ENCODE measurements around the gene UFD1. TPM values are rescaled to one million over a fixed set of nuclear protein-coding genes. Genes with fewer than 3 reads are reported as not detected.

Gene UFD1
- total and polyA plus RNA-seq, 2 of the 4 experiments (the other 2 are of a cell fraction): 149 to 152 TPM

GRCh38 chr22:19518635-19519034, 39.6 kb upstream of the UFD1 start:
- dilution Hi-C loops (cut with HindIII; ENCODE audit: low sequenced_read_pairs, unreplicated experiment) (no loop called here), in situ Hi-C loops (cut with MboI; ENCODE audit: low sequenced_read_pairs) (no loop called here), intact Hi-C loops (cut with micrococcal nuclease) (no loop called here)
- Histone ChIP-seq H2BK120ac (ENCODE audit: low read depth, low read length) (no peak overlapping the region), H3K27me3 (ENCODE audit: control insufficient read depth, insufficient read depth, low read length) (peaks cover 8% of the 10 kb centered on the region; the same call in 1 of the 2 replicates), H3K56ac (ENCODE audit: extremely low read depth, insufficient read depth, low read length) (no peak overlapping the region), H4K5ac (ENCODE audit: low read depth, low read length) (no peak overlapping the region), H3K4ac (ENCODE audit: low read depth, low read length) (no peak overlapping the region), H2AK5ac (ENCODE audit: low read depth, low read length) (no peak overlapping the region), H3K4me1 (ENCODE audit: control insufficient read depth, insufficient read depth, low read length) (no peaks in the 10 kb centered on the region; the same call in 1 of the 2 replicates), H3K14ac (replicated peaks; ENCODE audit: low read depth, low read length) (no peak overlapping the region), H4K20me1 (ENCODE audit: insufficient read depth, low read length) (peaks cover 4% of the 10 kb centered on the region), H4K8ac (ENCODE audit: low read depth in 2 of 2, low read length in 2 of 2) (no peak overlapping the region), H3K27ac (ENCODE audit: insufficient read depth, low read length) (no peak overlapping the region), H3K9me3 (ENCODE audit: control insufficient read depth, insufficient read depth, low read length) (no peaks in the 10 kb centered on the region), H3K23ac (ENCODE audit: low read depth, low read length) (no peak overlapping the region), H3K4me3 (ENCODE audit: insufficient read depth, low read depth, low read length) (no peak overlapping the region), H3K18ac (ENCODE audit: low read depth, low read length) (no peak overlapping the region), H2BK15ac (ENCODE audit: low read depth, low read length) (no peak overlapping the region), H3K79me1 (ENCODE audit: low read depth in 1 of 2, low read length in 2 of 2) (no peaks in the 10 kb centered on the region), H2AK9ac (replicated peaks; ENCODE audit: low read depth, low read length, poor library complexity) (no peak overlapping the region), H3K36me3 (ENCODE audit: control insufficient read depth, insufficient read depth, low read length) (no peaks in the 10 kb centered on the region), H3K9ac (ENCODE audit: low read depth, low read length) (no peak overlapping the region), H4K91ac (ENCODE audit: insufficient read depth, low read depth, low read length) (no peak overlapping the region), H2BK5ac (ENCODE audit: low read depth, low read length, poor library complexity, severe bottlenecking) (no peak overlapping the region), H2BK20ac (ENCODE audit: low read depth, low read length) (no peak overlapping the region), H3K9me1 (ENCODE audit: insufficient read depth, low read length) (no peaks in the 10 kb centered on the region), H3K4me2 (ENCODE audit: low read depth, low read length) (no peak overlapping the region), H2AFZ (replicated peaks; ENCODE audit: low read length, poor library complexity) (no peak overlapping the region)
- BruUV-seq (replicated peaks): no TSS peak
- CTCF ChIA-PET: no interaction called here
- 63% methylated on average over 2 of the region's 10 CpGs; no CpG with 5 or more reads in 1 of the 2 experiments for WGBS, 2 experiments (ENCODE audit: extremely low coverage in 2 of 2, insufficient read length in 1 of 2)
- TF ChIP-seq CEBPB (IDR thresholded peaks at IDR 0.05; ENCODE audit: low read depth, low read length) (no peak), MXI1 (IDR thresholded peaks at IDR 0.05; ENCODE audit: borderline replicate concordance, low read depth, low read length) (no peak), POLR2A (IDR thresholded peaks at IDR 0.05; ENCODE audit: low read depth, low read length) (no peak), RFX5 (IDR thresholded peaks at IDR 0.05; ENCODE audit: low read depth, low read length) (no peak), RAD21 (IDR thresholded peaks at IDR 0.05; ENCODE audit: low read length) (no peak), MAZ (IDR thresholded peaks at IDR 0.05; ENCODE audit: borderline replicate concordance, low read depth, low read length) (no peak), CTCF (conservative IDR thresholded peaks at IDR 0.05; ENCODE audit: low read depth, low read length) (no peak), FOS (IDR thresholded peaks at IDR 0.05; ENCODE audit: low read depth, low read length) (no peak), CHD1 (IDR thresholded peaks at IDR 0.05; ENCODE audit: low read depth, low read length) (no peak), RCOR1 (IDR thresholded peaks at IDR 0.05; ENCODE audit: insufficient replicate concordance, low read length) (no peak), MAFK (IDR thresholded peaks at IDR 0.05; ENCODE audit: low read depth, low read length) (no peak), ELK1 (IDR thresholded peaks at IDR 0.05; ENCODE audit: borderline replicate concordance, low read depth, low read length) (no peak), SMC3 (IDR thresholded peaks at IDR 0.05; ENCODE audit: low read depth, low read length) (no peak), NFE2L2 (IDR thresholded peaks at IDR 0.05; ENCODE audit: low read depth, low read length) (no peak), USF2 (IDR thresholded peaks at IDR 0.05; ENCODE audit: low read depth, low read length) (no peak)
- ATAC-seq (ENCODE audit: low read depth) (no peak), DNase-seq (no peak)
- POLR2A ChIA-PET (ENCODE audit: unreplicated experiment): no interaction called here
